HG03135 (cell line): ENCODE data around the gene RIPK3.
A peak's percentile ranks its signal among the peaks of the same experiment; 100 is the strongest.

ENCODE experiments used
- ATAC-seq: cut with Tn5 transposase; IDR thresholded peaks from one replicate; pipeline ENCODE4 v1.9.1; 2021; ENCODE audit warnings: mild to moderate bottlenecking, moderate library complexity; ENCODE audit not compliant: unreplicated experiment

The RIPK3 gene

DNA sequence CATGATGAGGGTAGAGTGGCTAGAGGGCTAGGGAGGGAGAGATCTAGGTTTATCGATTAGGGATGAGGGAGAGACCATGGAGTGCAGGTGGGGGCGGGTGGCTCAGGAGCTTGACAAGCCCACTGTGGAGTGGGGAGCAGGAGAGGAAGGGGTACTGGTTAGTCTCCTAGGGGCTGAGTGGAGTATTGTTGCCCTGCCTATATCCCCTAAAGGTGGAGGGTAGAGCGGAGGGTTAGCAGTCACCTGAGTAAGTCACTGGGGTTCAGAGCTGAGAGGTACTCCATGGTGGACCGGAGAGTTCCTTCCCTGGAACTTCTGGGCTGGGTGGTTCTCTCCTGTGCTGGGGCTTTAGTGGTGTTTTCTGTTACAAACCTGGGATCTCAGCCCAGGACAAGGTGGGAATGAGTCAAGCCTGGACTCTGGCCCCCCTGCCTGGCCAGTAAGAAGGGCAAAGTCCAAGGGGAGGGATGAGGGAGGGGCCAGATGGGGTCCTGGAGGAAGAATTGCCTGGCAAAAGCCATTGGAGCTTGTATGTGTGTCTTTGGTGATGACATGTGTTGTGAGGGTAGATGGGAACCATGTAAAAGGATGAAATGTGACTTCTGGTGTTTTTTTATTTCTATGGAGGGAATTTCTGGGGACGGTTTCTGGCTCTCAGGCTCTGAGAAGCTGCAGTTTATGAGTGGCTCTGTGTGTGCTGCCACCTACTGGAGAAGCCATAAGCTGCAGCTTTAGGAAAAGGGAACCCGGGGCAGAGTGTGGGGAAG is 32.0 kb downstream of the RIPK3 start, which contains the start of gene CIDEB:
CIDEB (minus strand) TSS at position 403 of the 767 bp plus-strand sequence; CDS start at position 284, 119 bp downstream.
- no peak for ATAC-seq

DNA sequence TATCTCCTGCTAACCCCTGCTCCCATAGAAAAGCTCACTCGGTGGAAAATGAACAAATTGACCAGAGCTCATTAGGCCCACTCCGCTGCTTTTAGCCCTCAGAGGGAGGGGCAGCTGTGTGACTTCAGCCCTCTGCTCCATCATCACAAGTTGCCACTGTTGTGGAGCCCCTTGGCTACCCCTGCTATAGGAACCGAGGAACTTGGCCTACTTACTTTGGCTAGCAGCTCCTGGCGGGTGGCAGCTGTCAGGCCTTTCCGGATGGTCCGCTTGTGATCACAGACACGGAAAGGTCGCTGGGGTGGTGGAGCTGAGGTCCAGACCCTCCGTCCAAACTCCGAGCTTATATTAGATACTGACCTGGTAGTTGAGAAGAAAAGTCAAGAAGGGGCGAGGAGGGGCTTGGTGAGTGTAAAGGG is 32.6 kb downstream of the RIPK3 start:
- ATAC-seq = no peak

- ATAC-seq = no peak
Observed at GRCh38 chr14:24304019-24304387, 35.8 kb downstream of the RIPK3 start.

DNA sequence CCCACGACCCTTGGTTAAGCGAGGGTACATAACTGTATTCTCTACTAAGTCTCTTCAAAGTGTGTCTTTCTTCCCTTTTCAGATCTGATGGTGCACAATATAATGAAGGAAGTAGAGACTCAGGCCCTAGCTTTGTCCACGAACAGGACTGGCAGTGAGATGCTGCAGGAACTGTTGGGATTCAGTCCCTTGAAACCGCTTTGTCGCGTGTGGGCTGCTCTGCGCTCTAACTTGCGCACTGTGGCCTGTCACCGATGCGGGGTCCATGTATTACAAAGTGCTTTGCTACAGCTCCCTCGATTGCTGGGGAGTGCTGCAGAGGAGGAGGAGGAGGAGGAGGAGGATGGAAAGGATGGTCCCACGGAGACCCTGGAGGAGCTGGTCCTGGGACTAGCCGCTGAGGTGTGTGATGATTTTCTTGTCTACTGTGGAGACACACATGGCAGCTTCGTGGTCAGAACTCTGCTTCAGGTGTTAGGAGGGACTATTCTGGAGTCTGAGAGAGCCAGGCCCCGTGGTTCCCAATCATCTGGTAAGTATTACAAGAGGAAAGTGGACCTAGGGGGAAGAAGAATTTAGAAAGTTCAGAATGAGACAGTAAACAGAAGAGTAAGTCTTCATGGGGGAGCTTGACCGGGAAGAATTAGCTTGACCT is 39.3 kb downstream of the RIPK3 start:
- no peak for ATAC-seq

- peak; percentile 62 for ATAC-seq
Observed at GRCh38 chr14:24299255-24300191, 40.3 kb downstream of the RIPK3 start, which contains the start of the genes DHRS1 and NOP9. Gene DHRS1 (minus strand): TSS chr14:24299780. CDS start chr14:24299106, 674 bp downstream. Gene NOP9 (plus strand): TSS chr14:24299850. CDS start chr14:24299955, 105 bp downstream.

DNA sequence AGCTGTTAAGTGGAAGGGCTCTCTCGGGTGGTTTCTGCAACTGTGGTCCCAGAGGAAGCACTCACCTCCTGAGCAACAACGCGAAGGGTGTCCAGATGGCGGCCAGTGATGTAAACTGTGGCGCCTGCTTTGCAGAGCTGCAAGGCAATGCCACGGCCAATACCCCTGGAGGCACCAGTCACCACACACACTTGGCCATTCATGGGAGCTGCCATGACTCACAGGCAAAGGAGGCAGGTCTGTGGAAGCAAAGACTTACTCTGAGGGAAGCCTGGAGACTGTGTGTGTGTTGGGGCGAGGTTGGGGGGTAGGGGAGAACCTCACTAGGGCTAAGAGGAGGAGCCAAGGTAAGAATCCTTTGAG is 40.9 kb downstream of the RIPK3 start:
- ATAC-seq = no peak

GRCh38 chr14:24297190-24297964 is 42.4 kb downstream of the RIPK3 start:
- peak; percentile 13 for ATAC-seq

DNA sequence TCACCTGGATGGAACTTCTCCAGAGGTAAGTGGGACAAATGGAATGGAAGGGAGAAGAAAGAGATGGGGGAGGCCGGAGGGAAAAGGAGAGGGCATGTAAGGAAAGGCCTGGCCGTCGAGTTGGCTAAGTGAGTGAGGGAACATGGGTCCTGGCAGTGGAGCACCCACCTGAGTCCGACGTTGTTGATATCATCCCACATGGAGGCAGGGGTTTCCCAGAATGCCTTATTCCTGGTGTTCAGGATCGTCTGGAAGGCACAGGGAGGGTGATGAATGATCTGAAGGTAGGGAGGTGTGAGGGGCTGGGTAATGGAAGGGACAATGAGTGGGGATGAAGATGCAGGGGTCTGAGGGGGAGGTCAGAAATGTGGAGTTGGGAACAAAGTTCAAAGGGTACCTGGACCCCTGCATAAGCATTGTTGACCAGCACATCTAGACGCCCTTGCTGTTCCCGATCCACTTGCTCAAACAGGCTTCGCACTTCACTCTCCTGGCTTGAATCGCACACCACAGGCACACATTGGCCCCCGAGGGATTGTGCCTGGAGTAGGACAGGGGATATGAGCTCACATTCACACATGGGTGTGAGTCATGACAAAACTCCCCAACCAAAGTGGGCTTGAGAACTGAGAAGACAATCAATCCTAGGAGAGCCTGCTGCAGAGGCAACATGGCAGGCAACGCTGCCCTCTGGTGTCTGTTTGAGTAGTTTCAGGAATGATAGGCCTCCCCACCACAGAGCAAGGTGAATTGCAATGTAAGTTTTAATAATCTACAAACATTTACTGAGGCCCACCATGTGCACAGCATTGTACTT is 43.2 kb downstream of the RIPK3 start:
- ATAC-seq = peak; percentile 50

DNA sequence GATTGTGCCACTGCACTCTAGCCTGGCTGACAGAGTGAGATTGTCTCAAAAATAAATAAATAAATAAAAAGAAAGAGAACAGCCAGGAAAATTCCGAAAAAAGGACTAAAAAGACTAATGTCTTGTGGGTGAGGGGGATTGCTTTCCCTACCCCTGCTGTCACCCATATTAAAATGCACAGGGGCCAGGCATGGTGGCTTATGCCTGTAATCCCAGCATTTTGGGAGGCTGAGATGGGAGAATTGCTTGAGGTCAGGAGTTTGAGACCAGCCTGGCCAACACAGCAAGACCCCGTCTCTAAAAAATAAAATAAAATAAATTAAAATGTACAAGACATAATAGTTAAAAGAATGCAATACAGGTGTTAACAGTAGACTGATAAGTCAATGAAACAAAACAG is 46.3 kb downstream of the RIPK3 start:
- no peak for ATAC-seq

DNA sequence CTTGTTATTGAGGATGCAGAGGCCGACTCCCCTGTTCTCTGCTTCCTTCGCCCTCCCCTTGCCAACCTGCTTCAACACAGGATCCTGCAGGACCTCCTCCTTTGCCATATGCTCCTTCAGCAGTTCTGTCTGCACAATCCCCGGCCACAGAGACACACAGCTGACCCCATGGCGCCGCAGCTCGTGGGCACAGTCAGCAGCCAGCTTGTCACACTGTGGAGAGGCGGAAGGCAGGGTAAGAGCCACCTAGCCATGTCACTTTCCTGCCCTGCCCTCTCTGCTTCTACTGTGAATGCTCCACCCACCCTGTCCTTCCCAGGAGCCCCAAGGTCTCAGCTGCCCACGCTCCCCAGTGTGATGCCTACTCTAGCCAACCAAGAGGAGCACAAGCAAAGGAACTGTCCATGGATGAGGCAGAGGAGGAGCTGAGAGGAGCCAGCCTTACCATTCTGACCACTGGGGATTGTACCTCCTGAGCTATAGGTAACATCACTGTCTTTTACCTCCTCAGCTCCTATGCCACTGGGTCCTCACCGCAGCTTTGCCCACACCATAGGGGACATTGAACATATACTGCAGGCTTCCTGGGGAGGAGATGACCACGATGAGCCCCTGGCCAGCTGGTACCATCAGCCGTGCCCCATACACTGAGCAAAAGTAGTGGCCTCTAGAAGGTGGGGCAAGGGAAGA is 47.5 kb downstream of the RIPK3 start:
- no peak for ATAC-seq

DNA sequence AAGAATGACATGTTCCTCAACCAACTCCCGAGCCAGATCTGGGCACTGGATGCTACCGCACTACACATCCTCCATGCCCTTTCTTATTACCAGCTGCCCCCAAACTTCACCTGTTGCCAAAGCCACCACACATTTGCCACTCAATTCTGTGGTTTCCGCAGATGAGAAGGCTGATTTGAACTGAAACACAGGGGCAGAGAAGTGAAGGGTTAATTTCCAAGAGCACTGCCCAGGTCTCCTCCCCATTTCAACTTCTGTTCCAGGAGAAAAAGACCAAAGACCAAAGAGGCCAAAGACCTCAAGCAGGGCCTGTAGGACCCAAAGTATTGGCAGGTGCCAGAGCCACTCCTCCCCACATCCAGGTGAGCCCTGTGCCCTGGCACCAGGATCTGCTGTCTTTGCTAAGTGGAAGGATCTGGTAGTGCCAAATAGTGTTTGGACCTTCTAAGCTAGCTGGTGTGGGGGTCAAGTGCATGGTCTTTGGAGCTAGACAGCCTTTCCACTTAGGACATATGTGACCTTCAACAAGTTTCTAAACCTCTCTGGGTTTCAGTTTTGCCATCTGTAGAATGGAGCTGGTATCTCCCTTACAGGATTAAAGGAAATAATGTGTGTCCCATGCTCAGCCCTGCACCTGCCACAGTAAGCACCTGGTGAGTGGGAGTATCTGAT is 48.2 kb downstream of the RIPK3 start:
- ATAC-seq = no peak

DNA sequence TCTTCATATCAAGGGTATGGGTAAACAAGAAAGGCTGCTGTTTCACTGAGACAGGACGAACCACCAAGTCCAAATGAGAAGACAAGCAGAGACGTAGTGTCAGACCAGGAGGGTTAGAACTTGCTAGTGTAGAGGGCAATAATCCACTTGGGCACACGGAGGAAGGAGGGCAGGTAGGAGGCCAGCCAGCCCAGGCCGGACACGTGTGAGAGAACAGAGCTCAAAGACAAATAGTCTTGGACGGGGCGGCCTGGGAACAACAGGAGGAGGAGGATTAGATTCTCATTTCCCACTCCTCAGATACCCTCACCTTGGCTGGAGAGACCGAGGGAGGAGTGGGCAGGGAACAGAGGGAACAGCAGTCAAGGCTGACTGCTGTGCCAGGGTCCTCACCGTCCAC is 49.0 kb downstream of the RIPK3 start:
- no peak for ATAC-seq

DNA sequence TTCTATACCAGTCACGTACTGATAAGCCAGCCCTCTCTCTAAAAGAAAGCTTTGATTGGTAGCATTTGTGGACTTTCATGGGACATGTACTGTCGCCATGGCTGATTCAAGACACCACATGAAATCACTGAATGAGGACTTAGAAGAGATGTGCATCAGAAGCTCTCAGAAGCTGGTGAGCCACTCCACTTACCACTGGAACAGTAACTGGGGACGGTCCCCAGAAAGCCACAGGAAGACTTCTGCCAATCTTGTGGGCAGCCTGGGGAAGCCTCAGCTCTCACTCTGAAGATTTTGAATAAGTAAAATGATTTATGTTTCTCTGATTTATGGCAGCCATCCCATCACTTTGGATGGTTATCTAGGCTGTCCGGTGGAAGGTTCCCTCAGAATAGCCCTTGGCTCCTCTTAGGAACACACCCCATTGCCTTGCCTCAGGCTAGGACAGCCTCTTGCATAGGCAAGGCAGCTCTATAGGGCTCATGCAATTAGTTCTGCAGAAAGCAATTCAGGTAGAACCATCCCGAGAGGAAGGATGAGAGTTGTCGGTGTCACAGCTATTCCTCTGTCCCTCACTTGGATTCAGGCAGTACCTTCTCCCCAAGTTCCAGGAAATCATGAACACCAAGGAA is 50.0 kb downstream of the RIPK3 start:
- peak; percentile 65 for ATAC-seq

- ATAC-seq = no peak
Observed at GRCh38 chr14:24286996-24287395, 52.8 kb downstream of the RIPK3 start.
